Stimulated activated CD8-positive, alpha-beta memory T cell treated with anti-CD3 and anti-CD28 coated beads, Interleukin-2, amount 100 ng/mL, for 48 hours (primary cell): ENCODE results near the gene MYT1.

Experiments
- DNase-seq, 2 donors: peaks; one replicate each; pipeline ENCODE4 v3.0.0-alpha.2; 2020; ENCODE audit warnings: low read depth in 2 of 2

Gene MYT1

GRCh38 chr20:64214113-64214512 is 49.9 kb downstream of the MYT1 start:
- no peak for DNase-seq

- no peak for DNase-seq
These were observed 50.7 kb downstream of the MYT1 start for GRCh38 chr20:64214952-64215351.

GRCh38 chr20:64216036-64216435 is 51.8 kb downstream of the MYT1 start:
- DNase-seq: no peak

GRCh38 chr20:64216910-64217309 is 52.7 kb downstream of the MYT1 start:
- DNase-seq: no peak

- no peak for DNase-seq
These were observed 53.4 kb downstream of the MYT1 start for GRCh38 chr20:64217539-64218221.

GRCh38 chr20:64219202-64219601 is 55.0 kb downstream of the MYT1 start:
- no peak for DNase-seq

- no peak for DNase-seq
These were observed 55.5 kb downstream of the MYT1 start for GRCh38 chr20:64219730-64220129.

- no peak for DNase-seq
These were observed 56.2 kb downstream of the MYT1 start for GRCh38 chr20:64220420-64220819.

GRCh38 chr20:64220891-64221527 is 56.8 kb downstream of the MYT1 start:
- no peak for DNase-seq

- no peak for DNase-seq
These were observed 58.1 kb downstream of the MYT1 start for GRCh38 chr20:64222291-64222735.

- no peak for DNase-seq
These were observed 58.7 kb downstream of the MYT1 start for GRCh38 chr20:64222851-64223525.

GRCh38 chr20:64223526-64224067 is 59.3 kb downstream of the MYT1 start:
- DNase-seq: no peak

GRCh38 chr20:64224351-64225170 is 60.3 kb downstream of the MYT1 start:
- peak in 1 of 2 donors; percentile 5 for DNase-seq

GRCh38 chr20:64225171-64225595 is 60.9 kb downstream of the MYT1 start:
- DNase-seq: no peak

GRCh38 chr20:64225828-64226598 is 61.8 kb downstream of the MYT1 start:
- no peak for DNase-seq

- DNase-seq: no peak
These were observed 62.7 kb downstream of the MYT1 start for GRCh38 chr20:64226686-64227580.

- DNase-seq: no peak
These were observed 63.9 kb downstream of the MYT1 start for GRCh38 chr20:64228086-64228653.

GRCh38 chr20:64228751-64229506 is 64.7 kb downstream of the MYT1 start:
- DNase-seq: no peak
